GM18868 (cell line): ENCODE measurements around the gene SERPING1.

Experiments
- ATAC-seq: cut with Tn5 transposase; IDR thresholded peaks from one replicate; pipeline ENCODE4 v1.9.1; 2021; ENCODE audit warnings: mild to moderate bottlenecking, moderate library complexity; ENCODE audit not compliant: unreplicated experiment

The SERPING1 gene

DNA sequence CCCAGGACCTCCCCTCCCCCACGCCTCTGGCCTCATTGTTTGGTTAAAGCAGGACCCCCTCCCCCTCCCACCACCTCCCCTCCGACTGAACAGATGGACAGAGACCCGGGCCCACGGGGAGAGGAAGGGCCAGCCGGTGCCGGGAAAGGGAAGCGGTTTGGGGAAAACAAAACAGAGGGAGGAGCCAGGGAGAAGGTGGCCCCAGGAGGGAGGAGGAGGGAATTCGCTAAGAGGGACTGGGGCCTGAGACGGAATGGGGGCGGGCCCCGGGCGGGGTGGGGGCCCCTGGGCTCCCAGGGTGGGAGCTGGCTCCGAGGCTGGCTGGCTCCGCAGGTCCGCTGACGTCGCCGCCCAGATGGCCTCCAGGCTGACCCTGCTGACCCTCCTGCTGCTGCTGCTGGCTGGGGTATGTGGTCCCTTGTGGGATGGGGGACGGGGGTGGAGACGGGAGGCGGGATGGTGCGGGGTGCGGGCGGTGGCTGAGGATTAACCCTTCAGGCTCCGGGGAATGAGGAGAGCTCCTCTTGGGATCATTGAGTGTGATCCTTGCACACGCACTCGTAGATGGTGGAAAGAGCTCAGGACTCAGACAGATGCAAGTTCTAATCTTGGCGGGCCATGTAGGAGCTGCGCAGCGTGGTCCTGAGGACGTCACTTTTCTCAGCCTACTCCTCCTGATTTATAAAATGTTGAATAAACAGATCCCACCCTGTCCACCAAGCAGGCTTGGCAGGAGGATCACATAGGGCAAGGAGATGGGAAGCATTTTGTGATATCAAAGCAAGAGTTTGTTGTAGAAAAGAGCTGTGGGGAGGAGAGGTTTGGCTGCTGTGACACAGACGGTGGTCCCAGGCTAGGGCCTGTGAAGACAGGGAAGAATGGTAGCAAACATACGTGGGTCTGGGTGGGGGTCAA lies 688 bp downstream of the SERPING1 start:
- ATAC-seq = no peak

DNA sequence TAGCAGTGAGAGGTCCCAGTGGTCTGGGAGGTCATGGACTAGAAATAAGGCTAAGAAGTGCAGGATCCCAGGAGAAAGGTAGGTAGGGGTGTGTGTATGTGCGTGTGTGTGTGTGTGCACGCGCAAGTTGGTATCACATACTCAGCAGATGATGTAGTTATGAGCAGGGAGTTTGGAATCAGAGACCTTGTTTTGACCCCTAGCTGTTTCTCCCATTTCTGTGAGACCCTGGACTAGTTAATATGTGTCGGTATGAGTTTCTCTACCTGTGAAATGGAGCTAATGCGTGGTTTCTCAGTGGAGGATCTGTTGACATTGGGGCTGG lies 1.3 kb downstream of the SERPING1 start:
- no peak for ATAC-seq

DNA sequence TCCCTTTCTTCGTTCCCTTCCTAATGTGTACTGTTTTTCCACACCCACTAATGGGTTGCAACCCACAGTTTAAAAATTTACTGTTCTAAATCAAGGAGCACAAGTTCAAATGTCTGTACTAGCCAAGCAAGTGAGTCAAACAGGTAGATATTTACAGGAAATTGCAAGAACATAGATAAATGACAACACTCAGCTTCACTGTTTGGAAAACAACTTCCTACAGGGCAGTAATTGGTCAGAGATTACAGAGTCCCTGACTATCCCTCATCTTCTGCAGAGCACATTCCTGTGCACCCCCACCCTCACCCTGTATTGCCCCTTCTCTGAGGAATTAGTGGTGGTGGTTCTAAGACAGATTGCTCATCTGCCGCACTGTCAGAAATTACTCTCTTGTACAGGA lies 1.9 kb downstream of the SERPING1 start:
- ATAC-seq = no peak

DNA sequence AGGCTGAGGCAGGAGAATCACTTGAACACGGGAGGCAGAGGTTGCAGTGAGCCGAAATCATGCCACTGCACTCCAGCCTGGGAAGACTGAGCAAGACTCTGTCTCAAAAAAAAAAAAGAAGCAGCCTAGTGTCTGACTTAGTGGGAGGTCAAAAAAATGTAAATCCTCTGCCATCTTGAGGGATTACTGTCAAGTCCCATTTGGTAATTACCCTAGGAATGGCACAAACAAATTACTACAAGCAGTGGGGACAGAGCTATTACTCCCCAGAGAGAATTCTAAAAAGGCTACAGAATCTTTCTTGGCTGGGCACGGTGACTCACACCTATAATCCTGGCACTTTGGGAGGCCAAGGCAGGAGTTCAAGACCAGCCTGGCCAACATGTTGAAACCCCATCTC lies 3.8 kb downstream of the SERPING1 start:
- no peak for ATAC-seq

DNA sequence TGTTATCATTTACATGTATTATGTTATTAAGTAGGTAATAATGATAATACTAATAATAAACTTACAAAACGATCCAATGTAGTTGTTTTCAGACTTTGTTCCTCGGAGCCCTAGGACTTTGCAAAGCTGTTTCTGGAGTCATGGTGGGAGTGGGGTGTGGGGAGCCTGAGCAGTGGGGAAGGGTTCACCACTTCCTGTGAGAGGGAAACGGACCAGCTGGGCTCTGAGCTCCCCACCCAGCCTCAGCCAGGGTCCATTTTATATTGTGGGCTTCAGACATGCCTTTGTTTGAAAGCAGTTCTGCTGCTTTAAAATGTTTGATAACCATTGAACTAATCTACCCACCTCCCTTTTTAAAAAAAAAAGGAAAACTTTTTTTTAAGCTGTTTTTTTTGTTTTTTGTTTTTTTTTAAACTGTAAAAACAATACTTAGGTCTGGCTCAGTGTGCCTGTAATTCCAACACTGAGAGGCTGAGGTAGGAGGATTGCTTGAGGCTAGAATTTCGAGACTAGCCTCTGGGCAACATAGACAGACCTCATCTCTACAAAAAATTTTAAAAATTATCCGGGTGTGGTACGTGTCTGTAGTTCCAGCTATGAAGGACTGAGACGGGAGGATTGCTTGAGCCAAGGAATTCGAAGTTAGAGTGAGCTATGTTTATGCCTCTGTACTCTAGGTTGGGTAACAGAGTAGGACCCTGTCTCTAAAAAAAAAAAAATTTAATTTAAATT lies 7.0 kb downstream of the SERPING1 start:
- no peak for ATAC-seq

DNA sequence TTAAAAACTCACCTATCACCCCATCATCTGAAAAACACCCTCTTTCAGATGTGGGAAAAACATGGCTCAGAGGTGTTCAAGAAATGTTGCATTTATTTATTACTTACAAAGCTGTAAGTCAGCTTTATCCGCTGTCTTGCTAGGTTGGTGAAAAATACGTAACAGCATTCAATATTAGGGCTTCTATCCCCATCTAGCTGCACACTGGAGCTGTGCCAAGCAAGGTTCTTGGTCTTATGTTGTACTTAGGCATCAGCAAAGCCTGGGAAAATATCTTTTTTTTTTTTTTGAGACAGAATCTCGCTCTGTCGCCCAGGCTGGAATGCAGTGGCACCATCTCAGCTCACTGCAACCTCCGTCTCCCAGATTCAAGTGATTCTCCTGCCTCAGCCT lies 7.5 kb downstream of the SERPING1 start:
- no peak for ATAC-seq

DNA sequence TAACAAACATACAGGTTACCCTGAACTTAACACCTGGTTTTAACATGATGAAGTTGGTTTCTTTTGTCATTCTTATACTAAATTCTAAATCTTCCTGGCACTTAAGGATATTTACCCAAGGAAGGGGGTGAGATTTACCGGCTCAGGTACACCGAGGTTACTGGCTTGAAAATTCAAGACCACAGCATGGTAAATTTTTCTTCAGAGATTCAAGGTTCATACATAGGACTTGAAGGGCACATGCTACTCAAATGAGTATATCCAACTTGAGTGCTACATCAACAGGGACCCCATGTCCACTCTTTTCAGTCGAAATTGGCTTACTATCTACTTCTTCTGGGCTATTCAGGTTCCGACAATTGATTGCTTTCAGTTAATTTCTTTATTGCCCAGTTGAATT lies 12.7 kb downstream of the SERPING1 start:
- ATAC-seq = no peak

DNA sequence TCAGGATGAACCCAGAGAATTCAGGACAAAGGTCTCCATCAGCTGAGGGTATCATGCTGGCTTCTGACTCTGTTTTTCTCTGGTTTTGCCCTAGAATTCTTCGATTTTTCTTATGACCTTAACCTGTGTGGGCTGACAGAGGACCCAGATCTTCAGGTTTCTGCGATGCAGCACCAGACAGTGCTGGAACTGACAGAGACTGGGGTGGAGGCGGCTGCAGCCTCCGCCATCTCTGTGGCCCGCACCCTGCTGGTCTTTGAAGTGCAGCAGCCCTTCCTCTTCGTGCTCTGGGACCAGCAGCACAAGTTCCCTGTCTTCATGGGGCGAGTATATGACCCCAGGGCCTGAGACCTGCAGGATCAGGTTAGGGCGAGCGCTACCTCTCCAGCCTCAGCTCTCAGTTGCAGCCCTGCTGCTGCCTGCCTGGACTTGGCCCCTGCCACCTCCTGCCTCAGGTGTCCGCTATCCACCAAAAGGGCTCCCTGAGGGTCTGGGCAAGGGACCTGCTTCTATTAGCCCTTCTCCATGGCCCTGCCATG lies 16.8 kb downstream of the SERPING1 start:
- ATAC-seq = no peak

DNA sequence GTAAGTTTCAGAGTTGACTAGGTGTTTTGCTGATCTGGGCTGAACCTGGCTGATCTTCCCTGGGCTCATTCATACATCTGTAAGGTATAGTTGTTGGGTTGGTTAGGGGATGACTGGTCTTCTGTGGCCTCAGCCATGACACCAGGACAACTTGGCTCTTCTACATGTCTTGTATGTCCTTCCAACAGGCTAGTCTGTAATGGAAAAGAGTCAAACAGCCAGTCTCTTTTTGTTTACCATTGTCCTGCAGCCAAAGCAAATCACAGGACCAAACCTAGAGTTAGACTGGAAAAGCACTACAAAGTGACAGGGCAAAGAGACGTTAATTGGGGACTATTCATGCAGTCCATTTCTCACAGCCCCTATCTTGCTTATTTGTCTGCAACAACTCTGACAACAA lies 17.8 kb downstream of the SERPING1 start:
- no peak for ATAC-seq

DNA sequence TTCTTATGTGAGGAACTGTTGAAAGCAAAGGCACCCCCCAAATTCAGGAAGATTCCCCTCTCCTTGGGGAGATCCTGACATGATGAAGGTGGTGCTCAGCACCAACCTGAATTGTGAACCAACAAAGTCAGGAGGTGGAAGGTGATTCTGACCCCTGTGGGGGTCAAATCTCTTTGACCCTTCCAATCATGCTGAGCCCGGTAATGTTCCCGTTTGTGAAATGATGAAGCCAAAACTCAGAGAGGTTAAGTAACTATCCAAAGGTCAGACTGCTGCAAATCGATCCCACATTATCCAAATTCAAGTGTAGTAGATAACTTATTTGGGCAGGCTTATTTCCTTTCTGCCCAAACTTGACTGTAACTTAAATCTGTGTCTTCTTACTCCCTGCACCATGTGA lies 19.1 kb downstream of the SERPING1 start:
- ATAC-seq = no peak

DNA sequence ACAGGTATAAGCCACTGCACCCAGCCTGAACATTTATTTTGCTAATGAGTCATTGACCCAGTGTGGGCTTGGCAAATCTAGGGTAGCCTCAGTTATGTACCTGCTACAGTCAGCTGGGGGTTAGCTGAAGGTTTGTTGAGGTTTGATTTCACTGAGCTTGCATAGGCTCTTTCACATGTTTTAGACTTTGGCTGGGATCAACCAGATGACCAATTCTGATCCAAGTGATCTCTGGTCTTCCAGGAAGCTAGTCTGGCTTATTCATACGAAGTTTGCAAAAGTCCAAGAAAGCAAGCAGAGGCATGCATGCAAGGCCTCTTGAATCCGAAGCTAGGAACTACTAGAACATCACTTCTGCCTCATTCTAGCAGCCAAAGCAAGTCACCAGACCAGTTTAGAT lies 21.0 kb downstream of the SERPING1 start:
- ATAC-seq = no peak

DNA sequence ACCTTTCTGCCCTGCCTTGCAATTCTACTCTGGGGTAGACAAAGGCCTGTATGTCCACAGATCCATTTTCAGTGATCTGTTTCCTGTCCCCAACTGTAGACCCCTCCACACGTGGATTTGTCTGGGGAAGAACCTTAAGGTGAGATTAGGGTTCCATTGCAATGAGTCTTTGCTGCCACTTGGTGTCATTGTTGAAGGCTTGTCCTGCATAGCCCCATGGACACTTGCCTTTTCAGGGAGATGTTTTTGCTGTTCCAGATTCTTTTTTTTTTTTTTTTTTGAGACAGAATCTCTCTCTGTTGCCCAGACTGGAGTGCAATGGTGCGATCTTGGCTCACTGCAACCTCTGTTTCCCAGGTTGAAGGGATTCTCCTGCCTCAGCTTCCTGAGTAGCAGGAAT lies 21.8 kb downstream of the SERPING1 start:
- no peak for ATAC-seq

DNA sequence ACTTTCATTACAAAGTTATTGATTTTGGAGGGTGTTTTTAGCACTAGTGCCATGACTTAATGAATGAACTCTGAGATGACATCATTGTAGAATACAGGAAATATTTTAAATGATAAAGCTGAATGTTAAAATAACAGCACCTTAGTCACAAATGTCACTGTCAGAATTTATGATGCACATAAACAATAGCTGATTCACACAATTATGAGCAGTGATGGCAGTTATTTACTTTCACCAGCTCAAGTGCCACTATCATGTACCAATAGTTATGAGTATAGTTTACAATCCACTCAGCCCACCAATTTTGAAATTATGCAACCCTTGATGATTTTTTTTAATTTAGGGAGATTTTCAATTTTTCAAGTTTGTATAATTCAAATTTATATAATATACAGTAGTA lies 23.0 kb downstream of the SERPING1 start:
- no peak for ATAC-seq

DNA sequence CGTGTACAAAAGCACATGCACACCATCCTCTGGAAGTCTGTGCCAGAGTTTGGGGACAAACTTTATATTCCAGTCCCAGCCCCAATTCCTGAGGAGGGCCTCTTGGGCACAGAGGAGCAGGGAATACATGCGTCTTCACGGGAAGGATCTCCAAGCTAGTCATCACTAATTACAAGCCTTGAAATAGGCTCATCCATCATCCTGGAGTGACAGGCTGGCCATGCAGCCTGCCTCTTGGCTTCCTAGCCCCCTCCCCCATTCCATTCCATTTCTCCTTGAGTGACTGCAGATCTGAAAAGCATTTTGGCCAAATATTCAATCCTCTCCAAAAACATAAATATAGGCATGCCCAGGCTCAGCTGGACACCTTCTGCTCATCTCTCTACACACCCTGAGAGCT lies 24.8 kb downstream of the SERPING1 start:
- ATAC-seq = no peak

DNA sequence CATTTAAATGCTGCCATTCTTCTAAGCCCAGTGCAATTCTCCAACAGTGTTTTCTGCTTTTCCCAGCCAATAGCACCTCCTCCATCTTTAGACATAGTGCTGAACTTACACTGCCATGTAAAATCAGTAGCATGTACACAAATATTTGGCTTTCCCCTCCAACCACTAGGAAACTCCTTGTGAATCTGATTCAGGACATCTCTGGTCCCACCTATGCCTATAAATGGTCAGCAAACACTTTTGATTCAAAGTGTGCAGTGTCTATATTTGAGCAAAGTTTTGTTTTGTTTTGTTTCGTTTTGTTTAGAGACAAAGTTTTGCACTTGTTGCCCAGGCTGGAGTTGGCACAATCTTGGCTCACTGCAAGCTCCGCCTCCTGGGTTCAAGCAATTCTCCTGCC lies 27.4 kb downstream of the SERPING1 start:
- ATAC-seq = no peak

DNA sequence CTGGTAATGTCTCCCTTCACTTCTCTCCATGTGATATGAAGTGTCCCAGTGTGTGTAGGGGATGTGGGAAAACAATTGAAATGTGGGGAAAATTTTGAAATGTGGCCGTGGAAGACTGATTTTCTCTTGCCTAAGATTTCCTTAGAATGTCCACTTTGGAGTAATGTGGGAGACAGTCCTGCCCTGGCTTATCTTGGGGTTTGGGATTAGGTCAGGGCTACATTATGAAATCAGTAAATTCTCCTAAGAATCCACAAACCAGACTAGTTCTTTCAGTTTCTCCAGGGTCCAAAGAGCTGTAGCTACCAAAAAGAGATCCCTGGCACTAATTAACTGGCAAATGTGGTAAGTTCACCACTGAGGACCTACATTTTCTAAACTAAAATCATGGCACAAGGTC lies 29.4 kb downstream of the SERPING1 start:
- ATAC-seq = no peak

DNA sequence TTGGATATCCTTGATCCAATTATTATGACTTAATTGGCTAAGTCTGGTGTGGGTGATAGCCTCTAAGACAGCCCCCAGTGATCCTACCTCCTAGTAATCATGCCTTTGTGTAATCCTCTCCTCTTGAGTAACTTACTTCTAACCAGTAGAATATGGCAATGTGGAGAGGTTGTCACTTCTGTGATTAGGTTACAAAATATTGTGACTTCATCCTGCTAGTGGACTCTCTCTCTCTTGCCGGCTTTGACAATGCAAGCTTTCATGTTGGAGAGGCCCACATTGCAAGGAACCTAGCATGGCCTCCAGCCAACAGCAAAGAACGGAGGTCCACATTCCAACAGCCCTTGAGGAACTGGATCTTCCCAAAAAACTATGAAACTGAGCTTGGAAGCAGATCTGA lies 32.7 kb downstream of the SERPING1 start:
- ATAC-seq = no peak

DNA sequence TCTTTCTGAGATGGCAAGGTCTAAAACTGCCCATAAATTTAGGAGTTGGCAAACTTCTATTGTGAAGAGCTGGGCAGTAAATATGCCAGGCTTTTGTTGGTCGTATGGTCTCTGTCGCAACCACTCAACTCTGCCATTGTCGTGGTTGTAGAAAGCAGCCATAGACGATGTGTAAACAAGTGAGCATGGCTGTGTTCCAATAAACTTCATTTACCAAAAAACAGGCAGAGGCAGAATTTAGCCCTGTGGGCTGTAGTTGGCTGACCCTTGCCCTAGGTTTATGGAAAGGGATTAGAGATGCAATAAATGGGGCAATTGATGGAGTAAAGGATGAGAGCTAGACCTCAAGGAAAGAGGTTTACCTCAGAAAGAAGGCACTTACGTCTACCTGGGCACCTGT lies 34.6 kb downstream of the SERPING1 start:
- ATAC-seq = no peak

DNA sequence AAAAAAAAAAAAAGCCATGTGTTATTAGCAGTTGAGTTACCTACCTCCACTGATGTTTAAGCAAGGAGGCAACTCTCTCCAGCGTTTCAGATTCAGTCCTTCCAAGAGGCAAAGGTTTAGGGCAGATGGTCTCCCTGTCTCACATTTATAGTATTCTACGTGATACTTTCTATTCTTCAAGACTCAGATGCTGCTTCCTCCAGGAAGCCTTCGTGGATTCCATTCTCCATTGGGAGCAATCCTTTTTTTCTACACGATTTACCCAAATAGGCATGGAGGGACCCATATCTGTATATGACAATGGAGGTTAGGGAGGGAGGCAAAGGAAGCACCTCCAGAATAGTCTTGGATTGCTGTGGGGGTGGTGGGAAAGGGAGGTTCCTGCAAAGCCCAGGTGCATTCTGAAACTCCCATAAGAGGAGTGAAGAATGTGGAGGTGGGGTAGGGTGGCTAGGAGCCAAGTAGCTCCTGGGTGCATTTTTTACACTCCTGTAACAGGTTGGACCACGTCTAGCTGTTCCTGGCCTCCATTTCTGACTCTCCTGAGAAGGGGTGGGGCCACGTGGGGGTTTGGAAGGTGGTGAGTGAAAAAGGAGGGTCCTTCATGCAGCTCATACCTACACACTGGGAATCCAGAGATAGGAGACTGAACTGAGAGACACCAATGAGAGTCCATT lies 36.0 kb downstream of the SERPING1 start:
- ATAC-seq = no peak

DNA sequence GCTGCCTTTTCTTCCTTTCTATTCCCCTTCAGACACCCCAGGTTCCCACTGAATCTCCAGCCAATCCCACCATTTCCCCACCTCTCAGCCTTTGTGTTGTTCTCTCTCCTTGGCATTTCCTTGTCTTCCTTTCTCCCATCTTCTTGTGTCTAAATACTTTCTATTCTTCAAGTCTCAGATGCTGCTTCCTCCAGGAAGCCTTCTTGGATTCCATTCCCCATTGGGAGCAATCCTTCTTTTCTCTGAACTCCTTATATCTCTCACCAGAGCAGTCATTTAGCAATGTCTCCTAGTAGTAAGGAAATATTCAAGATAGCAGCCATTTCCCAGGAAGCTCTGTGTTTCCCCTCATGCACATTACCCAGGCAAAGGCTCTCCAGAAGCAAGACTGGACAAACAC lies 36.8 kb downstream of the SERPING1 start:
- no peak for ATAC-seq

DNA sequence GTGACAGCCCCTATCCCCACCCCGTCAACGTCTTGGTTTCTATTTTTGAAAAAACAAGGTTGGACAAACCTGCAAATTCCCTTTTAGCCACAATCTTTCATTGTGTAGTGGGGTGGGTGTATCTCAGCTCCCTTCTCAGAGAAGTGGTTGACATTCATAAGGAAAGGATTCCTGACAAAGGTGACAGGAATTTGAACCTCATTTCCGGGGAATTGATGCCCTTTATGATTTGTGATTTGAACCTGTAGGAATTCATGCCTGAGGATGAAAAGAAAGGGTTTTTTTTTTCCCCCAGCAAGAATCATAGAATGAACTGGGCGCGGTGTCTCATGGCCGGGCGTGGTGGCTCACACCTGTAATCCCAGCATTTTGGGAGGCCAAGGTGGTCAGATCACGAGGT lies 37.8 kb downstream of the SERPING1 start:
- ATAC-seq = no peak

DNA sequence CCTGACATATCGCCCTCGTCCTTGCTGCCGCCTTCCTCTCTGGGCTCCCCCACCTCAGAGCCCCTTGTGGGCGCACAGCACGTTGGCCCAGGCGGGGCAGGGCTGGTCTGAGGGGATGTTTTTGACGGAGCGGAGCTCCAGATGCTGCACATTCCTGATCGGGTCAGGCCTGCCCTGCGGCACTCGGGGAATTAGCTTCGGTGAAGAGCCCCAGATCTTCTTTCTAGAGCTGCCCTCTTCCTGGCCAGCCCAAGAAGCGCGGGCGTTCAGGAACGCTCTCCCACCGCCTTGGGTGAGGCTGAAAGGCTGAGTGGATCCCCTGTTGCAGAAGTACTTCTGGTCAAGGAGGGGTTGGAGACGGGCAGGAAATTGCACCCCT lies 40.1 kb downstream of the SERPING1 start:
- ATAC-seq = no peak
